Body of pancreas (tissue), 4 donors: ENCODE data around the gene PDZD7.

ENCODE experiments used
- CTCF ChIP-seq, 7 experiments: fragments of 450-650 bp in 4 of 7; fragments of 200-600 bp in 3 of 7; sonication (generic) in 3 of 7; IDR thresholded peaks; one replicate each; pipeline ENCODE4 v1.5.1; 2016 to 2019; ENCODE audit warnings: antibody characterized with exemption in 7 of 7
- POLR2A ChIP-seq, 3 donors: fragments of 450-650 bp; IDR thresholded peaks; one replicate each; pipeline ENCODE4 v1.6.1; 2016; ENCODE audit warnings: antibody characterized with exemption in 3 of 3, mild to moderate bottlenecking in 2 of 3

DNA sequence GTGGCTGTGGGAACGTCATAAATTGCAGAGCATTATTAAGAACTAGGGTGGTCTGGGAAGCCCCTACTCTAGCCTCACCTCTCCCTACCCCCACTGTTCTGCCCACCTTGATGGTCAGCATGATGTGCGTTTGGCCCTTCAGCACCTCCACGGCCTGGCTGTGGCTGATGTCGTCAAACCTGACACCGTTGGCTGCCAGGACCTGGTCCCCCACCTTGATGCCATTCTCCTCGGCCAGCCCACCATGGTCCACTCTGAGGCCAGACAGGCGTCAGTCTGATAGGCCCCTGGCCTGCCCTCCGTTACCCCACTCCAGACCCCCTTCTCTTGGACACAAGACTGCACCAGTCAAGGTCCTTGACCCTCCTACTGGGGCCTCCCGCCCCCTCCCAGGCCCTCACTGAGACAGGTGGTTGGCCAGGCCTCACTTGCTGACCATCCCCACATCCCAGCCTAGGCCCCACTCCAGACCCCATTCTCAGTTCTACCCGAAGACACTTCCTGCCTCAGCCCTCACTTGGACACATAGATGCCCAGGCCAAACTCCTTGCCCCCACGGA is 9.2 kb downstream of the PDZD7 start:
- TF ChIP-seq CTCF (IDR thresholded peaks at IDR 0.05): no peak
- no peak for TF ChIP-seq POLR2A (IDR thresholded peaks at IDR 0.05)
